SU-DHL-6 (cell line): ENCODE measurements around the gene MYDGF.

ENCODE experiments used
- H2AFZ ChIP-seq: fragments of 200-600 bp; sonication (generic); 2 replicates; pipeline ENCODE4 v1.6.1; 2014; ENCODE audit warnings: low read depth, mild to moderate bottlenecking, moderate library complexity, mixed read lengths, antibody characterized with exemption, low read length; ENCODE audit not compliant: severe bottlenecking
- H3F3A ChIP-seq: fragments of 200-600 bp; shearing (Covaris generic); 2 replicates; pipeline ENCODE4 v1.6.0; 2016; ENCODE audit warnings: antibody characterized with exemption, mild to moderate bottlenecking; ENCODE audit not compliant: insufficient read depth
- H3K27ac ChIP-seq: fragments of 200-600 bp; sonication (generic); 2 replicates; pipeline ENCODE4 v1.5.1; 2016; ENCODE audit warnings: low read depth, mild to moderate bottlenecking, low read length, moderate library complexity, mixed read lengths
- H3K27me3 ChIP-seq: fragments of 200-600 bp; sonication (generic), shearing (Covaris generic); 2 replicates; pipeline ENCODE4 v1.6.0; 2014; ENCODE audit warnings: mild to moderate bottlenecking, low read length
- H3K36me3 ChIP-seq: fragments of 200-600 bp; sonication (generic); 2 replicates; pipeline ENCODE4 v1.6.1; 2014; ENCODE audit warnings: mild to moderate bottlenecking, low read length, mixed read lengths
- H3K4me2 ChIP-seq: fragments of 300-600, 200-600 bp; shearing (Covaris generic), sonication (generic); 2 replicates; pipeline ENCODE4 v1.6.0; 2014; ENCODE audit warnings: low read length, low read depth, mild to moderate bottlenecking; ENCODE audit not compliant: poor library complexity, severe bottlenecking
- H3K4me3 ChIP-seq: fragments of 200-600 bp; sonication (generic); 2 replicates; pipeline ENCODE4 v1.5.1; 2014; ENCODE audit warnings: antibody characterized with exemption, low read length, mild to moderate bottlenecking, mixed read lengths; ENCODE audit not compliant: insufficient read depth, poor library complexity, severe bottlenecking
- H3K79me2 ChIP-seq: fragments of 200-600 bp; sonication (generic); 2 replicates; pipeline ENCODE4 v1.6.1; 2014; ENCODE audit warnings: mild to moderate bottlenecking, low read length, moderate library complexity; ENCODE audit not compliant: insufficient read depth
- H3K9ac ChIP-seq: fragments of 200-600 bp; sonication (generic); 2 replicates; pipeline ENCODE4 v1.7.0; 2014; ENCODE audit warnings: mild to moderate bottlenecking, low read length
- H3K9me2 ChIP-seq: fragments of 200-600 bp; sonication (generic); replicated peaks from 2 replicates; pipeline ENCODE4 v1.6.1; 2014; ENCODE audit warnings: low read length; ENCODE audit not compliant: insufficient read depth
- H3K9me3 ChIP-seq: fragments of 200-600 bp; sonication (generic); 2 replicates; pipeline ENCODE4 v1.6.1; 2014; ENCODE audit warnings: low read length, mixed read lengths; ENCODE audit not compliant: insufficient read depth
- H4K20me1 ChIP-seq: fragments of 200-600 bp; sonication (generic); 2 replicates; pipeline ENCODE4 v1.6.1; 2014; ENCODE audit warnings: low read depth, mild to moderate bottlenecking, antibody characterized with exemption, low read length, moderate library complexity, mixed read lengths
- CTCF ChIP-seq: fragments of 200-600 bp; sonication (generic); IDR thresholded peaks from one replicate; pipeline ENCODE4 v1.5.1; 2017; ENCODE audit warnings: antibody characterized with exemption, mild to moderate bottlenecking, low read length, moderate library complexity; ENCODE audit not compliant: insufficient read depth, poor library complexity, severe bottlenecking
- EZH2phosphoT487 ChIP-seq: fragments of 200-600 bp; sonication (generic), shearing (Covaris generic); conservative IDR thresholded peaks from 2 replicates; pipeline ENCODE4 v1.6.1; 2018; ENCODE audit warnings: mild to moderate bottlenecking, antibody characterized with exemption, low read length, moderate library complexity, mixed read lengths

MYDGF gene

DNA sequence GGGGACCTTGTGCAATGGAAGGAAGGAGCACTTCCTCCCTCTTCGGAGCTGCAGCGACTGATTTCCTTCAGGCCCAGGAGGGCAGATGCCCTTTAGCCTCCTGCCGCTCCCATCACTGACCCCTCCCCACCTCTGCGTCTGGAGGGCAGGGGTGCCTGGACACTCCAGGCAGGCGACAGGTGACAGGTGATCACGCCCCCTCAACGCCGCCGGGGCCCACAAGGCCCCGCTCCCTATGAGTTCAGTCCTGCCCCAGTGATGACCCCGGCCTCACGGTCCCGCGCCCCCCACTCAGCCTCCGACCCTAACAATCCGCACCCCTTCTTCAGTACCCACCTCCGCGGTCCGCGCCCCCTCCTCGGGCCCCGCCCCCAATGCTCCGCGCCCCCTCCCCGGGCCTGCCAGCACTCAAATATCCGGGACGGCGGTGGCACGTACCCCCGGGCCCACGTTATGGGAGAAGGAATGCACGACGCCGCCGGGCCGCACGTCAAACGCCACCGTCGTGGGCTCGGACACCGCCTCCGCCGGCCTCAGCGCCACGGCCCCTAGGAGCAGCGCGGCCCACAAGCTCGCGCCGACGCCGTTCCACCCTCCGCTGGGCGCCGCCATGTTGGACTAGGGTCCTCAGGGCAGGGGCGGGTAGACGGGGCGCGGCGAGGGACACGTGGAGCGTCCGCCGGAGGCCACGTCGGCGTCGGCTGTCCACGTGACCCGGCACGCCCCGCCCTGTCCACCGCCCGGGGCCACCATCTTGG, at the start of gene MYDGF:
MYDGF (minus strand) TSS at position 620 of the 758 bp plus-strand sequence; CDS start at position 612, 8 bp downstream.
- H3K4me3 ChIP-seq = peak within 1 kb of the TSS; percentile 62
- peaks cover 22% of the 10 kb centered on the region for H3F3A ChIP-seq
- H3K79me2 ChIP-seq = peaks cover 15% of the 10 kb centered on the region; the same call in 1 of the 2 replicates
- H3K9me3 ChIP-seq = no peaks in the 10 kb centered on the region
- no peaks in the 10 kb centered on the region for H3K9me2 ChIP-seq
- H3K9ac ChIP-seq = peak within 1 kb of the TSS; percentile 75
- H3K4me2 ChIP-seq = peak within 1 kb of the TSS; percentile 86
- no peaks in the 10 kb centered on the region for H3K27me3 ChIP-seq
- H3K36me3 ChIP-seq = peaks cover 3% of the 10 kb centered on the region; the same call in 1 of the 2 replicates
- H4K20me1 ChIP-seq = no peaks in the 10 kb centered on the region
- peak within 1 kb of the TSS; percentile 38 for H2AFZ ChIP-seq
- TF ChIP-seq CTCF = no peak
- no peak for TF ChIP-seq EZH2phosphoT487
- H3K27ac ChIP-seq = no peak within 1 kb of the TSS

- no peaks in the 10 kb centered on the region for H3K36me3 ChIP-seq
- H4K20me1 ChIP-seq = no peaks in the 10 kb centered on the region
- peaks cover 2% of the 10 kb centered on the region; the same call in 1 of the 2 replicates for H3F3A ChIP-seq
- no peak overlapping the region for H3K4me3 ChIP-seq
- no peaks in the 10 kb centered on the region for H3K9me2 ChIP-seq
- H3K4me2 ChIP-seq = no peak overlapping the region
- no peak for TF ChIP-seq EZH2phosphoT487
- TF ChIP-seq CTCF = no peak
- no peak overlapping the region for H3K9ac ChIP-seq
- H3K27me3 ChIP-seq = no peaks in the 10 kb centered on the region
- H2AFZ ChIP-seq = no peak overlapping the region
- no peak overlapping the region for H3K27ac ChIP-seq
- H3K79me2 ChIP-seq = peaks cover 26% of the 10 kb centered on the region
- no peaks in the 10 kb centered on the region for H3K9me3 ChIP-seq
These were observed 49.3 kb upstream of the MYDGF start for GRCh38 chr19:4719499-4719866.

- H3K9me3 ChIP-seq = no peaks in the 10 kb centered on the region
- H3K9ac ChIP-seq = no peak overlapping the region
- no peak overlapping the region for H3K27ac ChIP-seq
- H3K4me3 ChIP-seq = no peak overlapping the region
- no peak for TF ChIP-seq EZH2phosphoT487
- no peak for TF ChIP-seq CTCF
- no peak overlapping the region for H2AFZ ChIP-seq
- no peaks in the 10 kb centered on the region for H3K36me3 ChIP-seq
- H3K27me3 ChIP-seq = no peaks in the 10 kb centered on the region
- no peaks in the 10 kb centered on the region for H4K20me1 ChIP-seq
- H3F3A ChIP-seq = no peaks in the 10 kb centered on the region
- no peaks in the 10 kb centered on the region for H3K9me2 ChIP-seq
- H3K79me2 ChIP-seq = peaks cover 23% of the 10 kb centered on the region
- H3K4me2 ChIP-seq = no peak overlapping the region
These were observed 48.0 kb upstream of the MYDGF start for GRCh38 chr19:4717966-4718701.
